HG02870 (cell line): ENCODE results near the gene EFCAB14.
"Not testable (repeated sequence)": the region's sequence is repeated elsewhere in the genome, so short reads cannot be mapped to it uniquely, and the experiment has no call there.

Source experiments
- ATAC-seq: cut with Tn5 transposase; IDR thresholded peaks from one replicate; pipeline ENCODE4 v1.9.1; 2021; ENCODE audit warnings: mild to moderate bottlenecking, moderate library complexity; ENCODE audit not compliant: unreplicated experiment

The EFCAB14 gene

GRCh38 chr1:46724991-46725735, 6.2 kb upstream of the EFCAB14 start:
- ATAC-seq = peak; percentile 79

GRCh38 chr1:46723901-46724300, 5.0 kb upstream of the EFCAB14 start:
- no peak for ATAC-seq

- no peak for ATAC-seq
Measured at GRCh38 chr1:46721686-46722205, 2.8 kb upstream of the EFCAB14 start.

GRCh38 chr1:46721204-46721603, 2.3 kb upstream of the EFCAB14 start:
- ATAC-seq = no peak

GRCh38 chr1:46720319-46720718, 1.4 kb upstream of the EFCAB14 start:
- not testable (repeated sequence) for ATAC-seq

- ATAC-seq = no peak
Measured at GRCh38 chr1:46719689-46720088, 775 bp upstream of the EFCAB14 start.

GRCh38 chr1:46718340-46718726, 581 bp downstream of the EFCAB14 start:
- peak; percentile 12 for ATAC-seq

GRCh38 chr1:46717654-46718053, 1.3 kb downstream of the EFCAB14 start:
- ATAC-seq = no peak

GRCh38 chr1:46714976-46715375, 3.9 kb downstream of the EFCAB14 start:
- no peak for ATAC-seq

- no peak for ATAC-seq
Measured at GRCh38 chr1:46708121-46708520, 10.8 kb downstream of the EFCAB14 start.

- ATAC-seq = no peak
Measured at GRCh38 chr1:46705408-46705807, 13.5 kb downstream of the EFCAB14 start.

GRCh38 chr1:46703927-46704641, 14.8 kb downstream of the EFCAB14 start:
- ATAC-seq = no peak

GRCh38 chr1:46699666-46700065, 19.2 kb downstream of the EFCAB14 start:
- ATAC-seq = no peak

GRCh38 chr1:46697053-46697452, 21.9 kb downstream of the EFCAB14 start:
- no peak for ATAC-seq

GRCh38 chr1:46694676-46695075, 24.2 kb downstream of the EFCAB14 start:
- ATAC-seq = not testable (repeated sequence)

GRCh38 chr1:46692811-46693770, 25.8 kb downstream of the EFCAB14 start:
- no peak for ATAC-seq

- no peak for ATAC-seq
Measured at GRCh38 chr1:46691997-46692790, 26.7 kb downstream of the EFCAB14 start.

- ATAC-seq = no peak
Measured at GRCh38 chr1:46690931-46691421, 27.9 kb downstream of the EFCAB14 start.

GRCh38 chr1:46689897-46690296, 29.0 kb downstream of the EFCAB14 start:
- ATAC-seq = no peak

- no peak for ATAC-seq
Measured at GRCh38 chr1:46689356-46689755, 29.6 kb downstream of the EFCAB14 start.
